ENCODE data around the gene SPNS3.

DNA sequence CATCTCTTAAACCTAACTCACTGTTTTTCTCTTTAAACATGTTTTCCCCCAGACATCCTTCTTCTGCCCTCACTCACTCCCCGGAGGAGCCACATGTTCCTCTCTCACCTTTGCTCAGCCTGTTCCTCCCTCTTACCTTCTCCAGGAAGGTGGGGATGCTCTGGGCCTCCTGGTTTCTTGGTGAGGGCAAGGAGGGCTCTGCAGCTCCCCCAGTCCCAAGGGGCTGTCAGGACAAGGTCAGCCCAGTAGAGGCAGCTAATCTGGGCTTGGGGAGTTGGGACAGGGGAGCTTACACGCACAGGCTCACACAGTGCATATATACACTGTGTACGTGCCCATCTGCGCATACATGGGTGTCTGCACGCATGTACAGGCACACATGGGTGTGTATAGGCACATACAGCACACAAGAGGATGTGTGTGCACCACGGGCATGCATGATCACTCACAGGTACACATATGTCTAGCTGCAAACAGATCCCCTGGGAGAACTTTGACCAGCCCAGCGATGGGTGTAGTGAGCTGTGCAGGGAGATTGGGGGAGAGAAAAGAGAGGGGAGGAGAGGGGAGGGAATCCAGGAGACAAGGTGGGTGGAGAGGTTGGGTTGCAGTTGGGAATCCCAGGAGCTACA lies 28.6 kb upstream of the SPNS3 start:
- TF ChIP-seq CTCF (tag by site-specific recombination; IDR thresholded peaks at IDR 0.05) (no peak), ZNF530 (tag by site-specific recombination; IDR thresholded peaks at IDR 0.05; ENCODE audit: low read depth) (no peak), ZNF274 (IDR thresholded peaks at IDR 0.05; ENCODE audit: low read length) (no peak), ZNF274 (tag by site-specific recombination; IDR thresholded peaks at IDR 0.05; ENCODE audit: borderline replicate concordance) (no peak)

Measured in HEK293 (cell line).